Heart right ventricle (tissue), 16 donors: ENCODE measurements around the gene FAM120B. TPM values are rescaled to one million over a fixed set of nuclear protein-coding genes. Genes with fewer than 3 reads are reported as not detected.

Experiments
- ATAC-seq, 8 donors: fragments of 200-7000 bp; cut with Tn5 transposase; one replicate each; pipeline ENCODE4 v1.9.1; 2020; ENCODE audit warnings: mild to moderate bottlenecking in 8 of 8, moderate library complexity in 8 of 8, moderate number of reproducible peaks in 1 of 8
- DNase-seq, 2 donors: peaks; one replicate each; pipeline ENCODE4 v3.0.0-alpha.2; 2020
- H3K27ac ChIP-seq, 10 donors: fragments of 200-600 bp; sonication (generic) in 2 of 10; one replicate each; pipeline versions ENCODE4 v1.5.0 to v1.8.0; 2020 to 2022; ENCODE audit warnings: mild to moderate bottlenecking in 3 of 10
- H3K27me3 ChIP-seq, 7 donors: fragments of 200-600 bp; one replicate each; pipeline ENCODE4 v1.8.0; 2021 to 2022; ENCODE audit warnings: mild to moderate bottlenecking in 2 of 7
- H3K36me3 ChIP-seq, 9 donors: fragments of 200-600 bp; sonication (generic) in 1 of 9; one replicate each; pipeline versions ENCODE4 v1.5.0 to v1.8.0; 2020 to 2022; ENCODE audit warnings: mild to moderate bottlenecking in 2 of 9
- H3K4me1 ChIP-seq, 9 donors: fragments of 200-600 bp; sonication (generic) in 1 of 9; one replicate each; pipeline versions ENCODE4 v1.5.0 to v1.8.0; 2020 to 2022; ENCODE audit warnings: mild to moderate bottlenecking in 4 of 9
- H3K4me3 ChIP-seq, 10 donors: fragments of 200-600 bp; sonication (generic) in 2 of 10; one replicate each; pipeline versions ENCODE4 v1.5.0 to v1.8.0; 2020 to 2022; ENCODE audit warnings: mild to moderate bottlenecking in 7 of 10, moderate library complexity in 2 of 10
- H3K9me3 ChIP-seq, 11 donors: fragments of 200-600 bp in 10 of 11; sonication (generic) in 2 of 11; one replicate each; pipeline versions ENCODE4 v1.5.0 to v1.8.0; 2013 to 2022; ENCODE audit warnings: mild to moderate bottlenecking in 2 of 11, control low read depth in 1 of 11, moderate library complexity in 1 of 11
- CTCF ChIP-seq, 9 donors: fragments of 200-600 bp; sonication (generic) in 2 of 9; IDR thresholded peaks; one replicate each; pipeline versions ENCODE4 v1.5.0 to v1.8.0; 2021 to 2022; ENCODE audit warnings: antibody characterized with exemption in 9 of 9, mild to moderate bottlenecking in 5 of 9, moderate library complexity in 1 of 9
- WGBS, 2 donors: extraction: QIAGEN DNeasy Blood & Tissue Kit; methylation state at CpG; one replicate each; pipeline ENCODE4 v1.1.7; 2013; ENCODE audit warnings: inconsistent platforms in 1 of 2; 5-methylcytosine and 5-hydroxymethylcytosine counted together
- intact Hi-C, 10 donors: fragments of 100-400 bp; cut with DNase I; formaldehyde crosslinking; loops; one replicate each; pipeline versions ENCODE4 v1.11.1 to v1.14.2; 2022
- polyA plus RNA-seq, 2 donors: library from polyadenylated mRNA; stranded (reverse); fragments of 200-250 nt; gene quantifications; one replicate each; pipeline ENCODE4 v1.2.3, GENCODE V29; 2013
- total RNA-seq, 10 donors: library from RNA; stranded (reverse); fragmentation: NEBNext Ultra II Directional in 3 of 10; extraction: Animal tissue kit (Norgen Biotek cat#: 25700) in 3 of 10; gene quantifications; one replicate each; pipeline versions ENCODE4 v1.2.1 to v1.2.4, GENCODE V29; 2021 to 2023
- donor health status: Arrhythmogenic right ventricular cardiomyopathy.
- donor health status: ischemic (EF 13 %, LVEDD 7.1; RV severe dilation, severe dysfunction).
- donor health status: healthy with polysubstance abuse.
- donor health status: DM: no; HTN: yes; CAD: no.
- donor health status: DM: no; HTN: no; CAD: no.
- donor health status: ischemic (EF 25% LVEDD 6.9; RV normal size, moderate dysfunction).
- donor health status: ischemic (EF 25% LVEDD 5.7; RV mildly dilated, moderate dysfunction).
- donor health status: healthy.
- donor health status: DM: yes; HTN: yes; CAD: no.
- donor health status: Ischemic cardiomyopathy.
- donor health status: ischemic (EF 35%, LVEDD 5.7; RV mildly dilated, moderate dysfunction).
- donor health status: nonischemic (EF 11% LVEDD 7.7; RV severe dilation, severe dysfunction).
- donor health status: DM: yes; HTN: yes; CAD: no.
- donor health status: PGD.
- donor health status: ischemic (EF 29% LVEDD 5.4; RV normal size, mild dysfunction).
- donor health status: nonischemic (EF 23%, LVEDD 6.1; RV moderate dilation, normal function).

The FAM120B gene
- total and polyA plus RNA-seq, 12 donors = 7.7 to 31.0 (median 23.9) TPM

GRCh38 chr6:170276369-170277057, 30.0 kb upstream of the FAM120B start:
- Histone ChIP-seq H3K4me1 (peaks cover 6 to 69% (median 49%) of the 10 kb centered on the region in 9 donors), H3K36me3 (peaks cover 0 to 1% (median 0%) of the 10 kb centered on the region in 9 donors), H3K27me3 (no peaks in the 10 kb centered on the region), H3K4me3 (peak overlapping the region in 7 of 10 donors; percentile 3 to 31 (median 11)), H3K27ac (peak overlapping the region; percentile 27 to 85 (median 69)), H3K9me3 (no peaks in the 10 kb centered on the region)
- DNase-seq (peak; percentile 70 to 89), ATAC-seq (peak; percentile 71 to 85 (median 80))
- TF ChIP-seq CTCF (IDR thresholded peaks at IDR 0.05) = no peak
- intact Hi-C loops = loop anchor here in 3 of 10 donors (5.0 to 10.0 kb wide), 3 partner anchors 112 to 264 kb away; no protein-coding TSS in a partner anchor
- 28 to 43% methylated on average over 29 of the region's 29 CpGs for WGBS, 2 donors

GRCh38 chr6:170277893-170278742, 28.4 kb upstream of the FAM120B start:
- intact Hi-C loops = loop anchor here in 3 of 10 donors (5.0 to 10.0 kb wide), 3 partner anchors 113 to 266 kb away; no protein-coding TSS in a partner anchor
- Histone ChIP-seq H3K36me3 (peaks cover 0 to 17% (median 6%) of the 10 kb centered on the region in 9 donors), H3K9me3 (no peaks in the 10 kb centered on the region), H3K4me3 (no peak overlapping the region), H3K4me1 (peaks cover 6 to 69% (median 47%) of the 10 kb centered on the region in 9 donors), H3K27ac (peak overlapping the region in 6 of 10 donors; percentile 22 to 85 (median 68)), H3K27me3 (no peaks in the 10 kb centered on the region)
- no peak for ATAC-seq
- TF ChIP-seq CTCF (IDR thresholded peaks at IDR 0.05) = no peak
- no peak for DNase-seq
- 74 to 75% methylated on average over 8 of the region's 8 CpGs for WGBS, 2 donors

GRCh38 chr6:170278743-170279094, 27.8 kb upstream of the FAM120B start:
- no peak for DNase-seq
- H3K27ac ChIP-seq = peak overlapping the region in 5 of 10 donors; percentile 22 to 85 (median 67)

More at GRCh38 chr6:170278743-170279094, 27.8 kb upstream of the FAM120B start:
- intact Hi-C loops = loop anchor here in 3 of 10 donors (5.0 to 10.0 kb wide), 3 partner anchors 114 to 266 kb away; no protein-coding TSS in a partner anchor
- H3K27me3 ChIP-seq = no peaks in the 10 kb centered on the region
- TF ChIP-seq CTCF (IDR thresholded peaks at IDR 0.05) = no peak
- H3K9me3 ChIP-seq = no peaks in the 10 kb centered on the region
- no peak for ATAC-seq
- 55 to 66% methylated on average over 9 of the region's 9 CpGs for WGBS, 2 donors
- H3K36me3 ChIP-seq = peaks cover 0 to 23% (median 9%) of the 10 kb centered on the region in 9 donors
- no peak overlapping the region for H3K4me3 ChIP-seq
- H3K4me1 ChIP-seq = peaks cover 6 to 69% (median 47%) of the 10 kb centered on the region in 9 donors
